Vagina (tissue), 2 donors: ENCODE data around the gene STRA6.

Experiments
- CTCF ChIP-seq, 3 experiments: fragments of 450-650 bp in 2 of 3; fragments of 200-600 bp in 1 of 3; sonication (generic) in 1 of 3; IDR thresholded peaks; one replicate each; pipeline ENCODE4 v1.5.1; 2017 to 2019; ENCODE audit warnings: antibody characterized with exemption in 3 of 3, mild to moderate bottlenecking in 2 of 3, moderate library complexity in 2 of 3
- POLR2A ChIP-seq, 2 donors: fragments of 450-650 bp; IDR thresholded peaks; one replicate each; pipeline ENCODE4 v1.6.1; 2017; ENCODE audit warnings: antibody characterized with exemption in 2 of 2, mild to moderate bottlenecking in 2 of 2, moderate library complexity in 2 of 2

GRCh38 chr15:74130849-74131627 lies 71.5 kb downstream of the STRA6 start:
- TF ChIP-seq CTCF (IDR thresholded peaks at IDR 0.05) (no peak), POLR2A (IDR thresholded peaks at IDR 0.05) (no peak)
